ENCODE data around the gene NKTR. TPM values are rescaled to one million over a fixed set of nuclear protein-coding genes. Genes with fewer than 3 reads are reported as not detected.
A peak's percentile ranks its signal among the peaks of the same experiment; 100 is the strongest.

The NKTR gene
- polyA plus RNA-seq, 1 donor (not counting 4 experiments of a cell fraction or from before 2014, with no cell fraction given): 38.6 TPM

DNA sequence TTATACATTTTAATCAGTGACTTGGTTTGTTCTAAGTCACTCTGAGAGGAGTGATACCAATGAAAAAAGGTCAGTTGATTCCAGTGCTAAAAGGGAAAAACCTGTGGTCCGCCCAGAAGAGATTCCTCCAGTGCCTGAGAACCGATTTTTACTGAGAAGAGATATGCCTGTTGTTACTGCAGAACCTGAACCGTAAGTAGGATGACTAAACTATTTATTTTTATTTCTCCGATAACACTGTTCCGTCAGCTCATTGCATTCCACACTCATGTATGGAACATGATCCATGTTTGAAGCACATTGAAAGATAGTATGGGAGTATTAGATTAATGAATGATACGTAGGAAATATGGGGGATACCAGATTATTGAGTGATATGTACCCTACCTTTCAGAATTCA lies 33.1 kb downstream of the NKTR start:
- Histone ChIP-seq H3K79me2 (ENCODE audit: control insufficient read depth, insufficient read depth, low read length) (no peaks in the 10 kb centered on the region), H3K4me1 (ENCODE audit: control insufficient read depth, extremely low read depth, insufficient read depth, low read length) (peaks cover 3% of the 10 kb centered on the region), H3K27me3 (ENCODE audit: control insufficient read depth, extremely low read depth, insufficient read depth, low read length) (no peaks in the 10 kb centered on the region), H3K36me3 (ENCODE audit: control insufficient read depth in 2 of 2, extremely low read depth in 1 of 2, insufficient read depth in 2 of 2, low read length in 2 of 2) (peaks cover 16 to 51% of the 10 kb centered on the region in 2 experiments), H2AFZ (ENCODE audit: control insufficient read depth, low read length) (no peak overlapping the region), H3K4me3 (ENCODE audit: control insufficient read depth in 2 of 3, extremely low read depth in 1 of 3, insufficient read depth in 2 of 3, low read depth in 1 of 3, low read length in 3 of 3) (no peak overlapping the region), H3K9ac (ENCODE audit: control insufficient read depth, extremely low read depth, insufficient read depth, low read length) (no peak overlapping the region), H3K27ac (ENCODE audit: control insufficient read depth, insufficient read depth, low read length) (no peak overlapping the region), H4K20me1 (ENCODE audit: control insufficient read depth, extremely low read depth, insufficient read depth, low read length) (peaks cover 2% of the 10 kb centered on the region), H3K9me3 (ENCODE audit: control insufficient read depth, low read depth, low read length) (no peaks in the 10 kb centered on the region), H3K4me2 (ENCODE audit: control insufficient read depth, extremely low read depth, insufficient read depth, low read depth, low read length) (no peak overlapping the region), H3K9me1 (ENCODE audit: control insufficient read depth, extremely low read depth, insufficient read depth, low read length) (no peaks in the 10 kb centered on the region)
- DNase-seq (ENCODE audit: low read depth, low spot score): no peak
- TF ChIP-seq, protein P1, sequence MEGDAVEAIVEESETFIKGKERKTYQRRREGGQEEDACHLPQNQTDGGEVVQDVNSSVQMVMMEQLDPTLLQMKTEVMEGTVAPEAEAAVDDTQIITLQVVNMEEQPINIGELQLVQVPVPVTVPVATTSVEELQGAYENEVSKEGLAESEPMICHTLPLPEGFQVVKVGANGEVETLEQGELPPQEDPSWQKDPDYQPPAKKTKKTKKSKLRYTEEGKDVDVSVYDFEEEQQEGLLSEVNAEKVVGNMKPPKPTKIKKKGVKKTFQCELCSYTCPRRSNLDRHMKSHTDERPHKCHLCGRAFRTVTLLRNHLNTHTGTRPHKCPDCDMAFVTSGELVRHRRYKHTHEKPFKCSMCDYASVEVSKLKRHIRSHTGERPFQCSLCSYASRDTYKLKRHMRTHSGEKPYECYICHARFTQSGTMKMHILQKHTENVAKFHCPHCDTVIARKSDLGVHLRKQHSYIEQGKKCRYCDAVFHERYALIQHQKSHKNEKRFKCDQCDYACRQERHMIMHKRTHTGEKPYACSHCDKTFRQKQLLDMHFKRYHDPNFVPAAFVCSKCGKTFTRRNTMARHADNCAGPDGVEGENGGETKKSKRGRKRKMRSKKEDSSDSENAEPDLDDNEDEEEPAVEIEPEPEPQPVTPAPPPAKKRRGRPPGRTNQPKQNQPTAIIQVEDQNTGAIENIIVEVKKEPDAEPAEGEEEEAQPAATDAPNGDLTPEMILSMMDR (optimal IDR thresholded peaks at IDR 0.05 in 1 of 3, IDR thresholded peaks at IDR 0.05 in 1 of 3, conservative IDR thresholded peaks at IDR 0.05 in 1 of 3; ENCODE audit: extremely low read depth in 1 of 3, insufficient read depth in 2 of 3, low read length in 3 of 3): no peak
- no peak for TF ChIP-seq EZH2 (IDR thresholded peaks at IDR 0.05; ENCODE audit: low read length)
- FAIRE-seq: no peak
- dilution Hi-C loops (cut with MboI; ENCODE audit: extremely low pct_ligation_motif_present, low sequenced_read_pairs): no loop called here

DNA sequence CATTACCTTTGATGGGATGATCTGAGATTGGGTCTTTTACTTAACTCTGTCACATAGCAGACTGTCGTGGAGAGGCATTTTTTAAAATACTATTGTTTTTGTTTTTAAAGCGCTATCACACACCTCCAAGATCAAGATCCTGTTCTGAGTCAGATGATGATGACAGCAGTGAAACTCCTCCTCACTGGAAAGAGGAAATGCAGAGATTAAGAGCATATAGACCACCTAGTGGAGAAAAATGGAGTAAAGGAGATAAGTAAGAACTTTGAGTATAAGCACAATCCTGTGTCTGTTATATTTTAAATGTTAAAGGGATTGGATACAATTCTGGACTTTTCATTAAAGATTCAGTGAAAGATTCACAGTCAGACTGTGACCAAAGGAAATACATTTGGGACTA lies 34.6 kb downstream of the NKTR start:
- Histone ChIP-seq H4K20me1 (ENCODE audit: control insufficient read depth, extremely low read depth, insufficient read depth, low read length) (peaks cover 2% of the 10 kb centered on the region), H3K27ac (ENCODE audit: control insufficient read depth, insufficient read depth, low read length) (no peak overlapping the region), H3K4me3 (ENCODE audit: control insufficient read depth in 2 of 3, extremely low read depth in 1 of 3, insufficient read depth in 2 of 3, low read depth in 1 of 3, low read length in 3 of 3) (no peak overlapping the region), H2AFZ (ENCODE audit: control insufficient read depth, low read length) (no peak overlapping the region), H3K27me3 (ENCODE audit: control insufficient read depth, extremely low read depth, insufficient read depth, low read length) (no peaks in the 10 kb centered on the region), H3K36me3 (ENCODE audit: control insufficient read depth in 2 of 2, extremely low read depth in 1 of 2, insufficient read depth in 2 of 2, low read length in 2 of 2) (peaks cover 20 to 57% of the 10 kb centered on the region in 2 experiments), H3K9ac (ENCODE audit: control insufficient read depth, extremely low read depth, insufficient read depth, low read length) (no peak overlapping the region), H3K9me1 (ENCODE audit: control insufficient read depth, extremely low read depth, insufficient read depth, low read length) (no peaks in the 10 kb centered on the region), H3K4me2 (ENCODE audit: control insufficient read depth, extremely low read depth, insufficient read depth, low read depth, low read length) (no peak overlapping the region), H3K79me2 (ENCODE audit: control insufficient read depth, insufficient read depth, low read length) (no peaks in the 10 kb centered on the region), H3K9me3 (ENCODE audit: control insufficient read depth, low read depth, low read length) (no peaks in the 10 kb centered on the region), H3K4me1 (ENCODE audit: control insufficient read depth, extremely low read depth, insufficient read depth, low read length) (peaks cover 3% of the 10 kb centered on the region)
- dilution Hi-C loops (cut with MboI; ENCODE audit: extremely low pct_ligation_motif_present, low sequenced_read_pairs): no loop called here
- FAIRE-seq: no peak
- TF ChIP-seq, protein P1 (optimal IDR thresholded peaks at IDR 0.05 in 1 of 3, IDR thresholded peaks at IDR 0.05 in 1 of 3, conservative IDR thresholded peaks at IDR 0.05 in 1 of 3; ENCODE audit: extremely low read depth in 1 of 3, insufficient read depth in 2 of 3, low read length in 3 of 3): peak in 1 of 3 experiments; percentile 14
- TF ChIP-seq EZH2 (IDR thresholded peaks at IDR 0.05; ENCODE audit: low read length): no peak
- DNase-seq (ENCODE audit: low read depth, low spot score): no peak

Data from keratinocyte (primary cell).